PC-9 (cell line): ENCODE measurements around the gene ABTB1.

ENCODE experiments used
- CTCF ChIP-seq: fragments of 200-600 bp; sonication (generic); conservative IDR thresholded peaks from 2 replicates; pipeline ENCODE4 v1.6.1; 2017; ENCODE audit warnings: mixed run types, antibody characterized with exemption, mild to moderate bottlenecking, moderate library complexity
- EZH2 ChIP-seq: fragments of 200-600 bp; sonication (generic); IDR thresholded peaks from 2 replicates; pipeline ENCODE4 v1.8.0; 2017; ENCODE audit warnings: antibody characterized with exemption, low read depth

- TF ChIP-seq CTCF, result no peak
- TF ChIP-seq EZH2, result no peak
Observed at GRCh38 chr3:127698691-127699415, 26.1 kb downstream of the ABTB1 start.
